ENCODE results near the gene LTC4S.

Gene LTC4S

GRCh38 chr5:179819296-179820126 is 25.7 kb downstream of the LTC4S start:
- peak overlapping the region; percentile 32 for H3K9ac ChIP-seq (ENCODE audit: low read length)
- H3K27ac ChIP-seq (ENCODE audit: low read depth, low read length) = peak overlapping the region; percentile 98
- H3K27me3 ChIP-seq (ENCODE audit: control insufficient read depth, insufficient read depth, low read length) = no peaks in the 10 kb centered on the region
- H3K4me1 ChIP-seq (ENCODE audit: control insufficient read depth, insufficient read depth, low read length) = peaks cover 32% of the 10 kb centered on the region
- peaks cover 18% of the 10 kb centered on the region for H3K36me3 ChIP-seq (ENCODE audit: control insufficient read depth, insufficient read depth, low read length)
- H3K4me3 ChIP-seq (ENCODE audit: low read length) = peak overlapping the region; percentile 89

GRCh38 chr5:179820127-179820482 is 26.3 kb downstream of the LTC4S start:
- Histone ChIP-seq H3K9ac (ENCODE audit: low read length) (peak overlapping the region; percentile 32), H3K4me3 (ENCODE audit: low read length) (peak overlapping the region; percentile 89), H3K27me3 (ENCODE audit: control insufficient read depth, insufficient read depth, low read length) (no peaks in the 10 kb centered on the region), H3K27ac (ENCODE audit: low read depth, low read length) (peak overlapping the region; percentile 98), H3K36me3 (ENCODE audit: control insufficient read depth, insufficient read depth, low read length) (peaks cover 24% of the 10 kb centered on the region), H3K4me1 (ENCODE audit: control insufficient read depth, insufficient read depth, low read length) (peaks cover 32% of the 10 kb centered on the region)

- Histone ChIP-seq H3K36me3 (ENCODE audit: control insufficient read depth, insufficient read depth, low read length) (peaks cover 29% of the 10 kb centered on the region), H3K4me1 (ENCODE audit: control insufficient read depth, insufficient read depth, low read length) (peaks cover 32% of the 10 kb centered on the region), H3K27ac (ENCODE audit: low read depth, low read length) (peak within 1 kb of the TSS; percentile 98), H3K4me3 (ENCODE audit: low read length) (peak within 1 kb of the TSS; percentile 89), H3K9ac (ENCODE audit: low read length) (peak within 1 kb of the TSS; percentile 96), H3K27me3 (ENCODE audit: control insufficient read depth, insufficient read depth, low read length) (no peaks in the 10 kb centered on the region)
Measured at GRCh38 chr5:179820483-179821297, 26.9 kb downstream of the LTC4S start, which contains the start of gene SQSTM1. SQSTM1 (plus strand) TSS chr5:179820905; CDS start chr5:179820937, 32 bp downstream.

- H3K9ac ChIP-seq (ENCODE audit: low read length) = peak overlapping the region; percentile 96
- peaks cover 32% of the 10 kb centered on the region for H3K4me1 ChIP-seq (ENCODE audit: control insufficient read depth, insufficient read depth, low read length)
- H3K4me3 ChIP-seq (ENCODE audit: low read length) = peak overlapping the region; percentile 89
- H3K36me3 ChIP-seq (ENCODE audit: control insufficient read depth, insufficient read depth, low read length) = peaks cover 31% of the 10 kb centered on the region
- peak overlapping the region; percentile 98 for H3K27ac ChIP-seq (ENCODE audit: low read depth, low read length)
- H3K27me3 ChIP-seq (ENCODE audit: control insufficient read depth, insufficient read depth, low read length) = no peaks in the 10 kb centered on the region
Measured at GRCh38 chr5:179821298-179822058, 27.7 kb downstream of the LTC4S start.

- H3K27ac ChIP-seq (ENCODE audit: low read depth, low read length) = no peak overlapping the region
- H3K4me3 ChIP-seq (ENCODE audit: low read length) = peak overlapping the region; percentile 89
- H3K9ac ChIP-seq (ENCODE audit: low read length) = peak overlapping the region; percentile 0
- H3K4me1 ChIP-seq (ENCODE audit: control insufficient read depth, insufficient read depth, low read length) = peaks cover 32% of the 10 kb centered on the region
- H3K27me3 ChIP-seq (ENCODE audit: control insufficient read depth, insufficient read depth, low read length) = no peaks in the 10 kb centered on the region
- H3K36me3 ChIP-seq (ENCODE audit: control insufficient read depth, insufficient read depth, low read length) = peaks cover 31% of the 10 kb centered on the region
Measured at GRCh38 chr5:179822059-179822432, 28.3 kb downstream of the LTC4S start.

GRCh38 chr5:179822444-179822990 is 28.7 kb downstream of the LTC4S start:
- no peaks in the 10 kb centered on the region for H3K27me3 ChIP-seq (ENCODE audit: control insufficient read depth, insufficient read depth, low read length)
- H3K36me3 ChIP-seq (ENCODE audit: control insufficient read depth, insufficient read depth, low read length) = peaks cover 32% of the 10 kb centered on the region
- peaks cover 32% of the 10 kb centered on the region for H3K4me1 ChIP-seq (ENCODE audit: control insufficient read depth, insufficient read depth, low read length)
- H3K4me3 ChIP-seq (ENCODE audit: low read length) = peak overlapping the region; percentile 89
- no peak overlapping the region for H3K27ac ChIP-seq (ENCODE audit: low read depth, low read length)
- H3K9ac ChIP-seq (ENCODE audit: low read length) = peak overlapping the region; percentile 0

GRCh38 chr5:179823937-179824744 is 30.4 kb downstream of the LTC4S start:
- Histone ChIP-seq H3K36me3 (ENCODE audit: control insufficient read depth, insufficient read depth, low read length) (peaks cover 38% of the 10 kb centered on the region), H3K4me1 (ENCODE audit: control insufficient read depth, insufficient read depth, low read length) (peaks cover 25% of the 10 kb centered on the region), H3K27me3 (ENCODE audit: control insufficient read depth, insufficient read depth, low read length) (no peaks in the 10 kb centered on the region), H3K27ac (ENCODE audit: low read depth, low read length) (no peak overlapping the region), H3K4me3 (ENCODE audit: low read length) (no peak overlapping the region), H3K9ac (ENCODE audit: low read length) (no peak overlapping the region)

GRCh38 chr5:179824745-179825112 is 30.9 kb downstream of the LTC4S start:
- H3K4me1 ChIP-seq (ENCODE audit: control insufficient read depth, insufficient read depth, low read length) = peaks cover 20% of the 10 kb centered on the region
- no peak overlapping the region for H3K4me3 ChIP-seq (ENCODE audit: low read length)
- H3K36me3 ChIP-seq (ENCODE audit: control insufficient read depth, insufficient read depth, low read length) = peaks cover 42% of the 10 kb centered on the region
- no peak overlapping the region for H3K9ac ChIP-seq (ENCODE audit: low read length)
- H3K27me3 ChIP-seq (ENCODE audit: control insufficient read depth, insufficient read depth, low read length) = no peaks in the 10 kb centered on the region
- H3K27ac ChIP-seq (ENCODE audit: low read depth, low read length) = no peak overlapping the region

- Histone ChIP-seq H3K4me1 (ENCODE audit: control insufficient read depth, insufficient read depth, low read length) (peaks cover 13% of the 10 kb centered on the region), H3K36me3 (ENCODE audit: control insufficient read depth, insufficient read depth, low read length) (peaks cover 49% of the 10 kb centered on the region), H3K4me3 (ENCODE audit: low read length) (no peak overlapping the region), H3K9ac (ENCODE audit: low read length) (no peak overlapping the region), H3K27ac (ENCODE audit: low read depth, low read length) (no peak overlapping the region), H3K27me3 (ENCODE audit: control insufficient read depth, insufficient read depth, low read length) (no peaks in the 10 kb centered on the region)
Measured at GRCh38 chr5:179825655-179826182, 31.9 kb downstream of the LTC4S start.

- Histone ChIP-seq H3K27ac (ENCODE audit: low read depth, low read length) (no peak overlapping the region), H3K36me3 (ENCODE audit: control insufficient read depth, insufficient read depth, low read length) (peaks cover 63% of the 10 kb centered on the region), H3K4me3 (ENCODE audit: low read length) (no peak overlapping the region), H3K4me1 (ENCODE audit: control insufficient read depth, insufficient read depth, low read length) (peaks cover 5% of the 10 kb centered on the region), H3K9ac (ENCODE audit: low read length) (no peak overlapping the region), H3K27me3 (ENCODE audit: control insufficient read depth, insufficient read depth, low read length) (no peaks in the 10 kb centered on the region)
Measured at GRCh38 chr5:179827680-179828079, 33.9 kb downstream of the LTC4S start.

GRCh38 chr5:179828756-179829421 is 35.1 kb downstream of the LTC4S start:
- Histone ChIP-seq H3K27ac (ENCODE audit: low read depth, low read length) (no peak overlapping the region), H3K9ac (ENCODE audit: low read length) (no peak overlapping the region), H3K4me1 (ENCODE audit: control insufficient read depth, insufficient read depth, low read length) (no peaks in the 10 kb centered on the region), H3K27me3 (ENCODE audit: control insufficient read depth, insufficient read depth, low read length) (no peaks in the 10 kb centered on the region), H3K4me3 (ENCODE audit: low read length) (no peak overlapping the region), H3K36me3 (ENCODE audit: control insufficient read depth, insufficient read depth, low read length) (peaks cover 63% of the 10 kb centered on the region)
